Fibroblast of lung (primary cell): Measurements from ENCODE around the gene RPL7A.

ENCODE experiments used
- CTCF ChIP-seq, 2 donors: IDR thresholded peaks in 1 of 2; conservative IDR thresholded peaks in 1 of 2; 1 replicate in 1 of 2; 2 replicates in 1 of 2; pipeline ENCODE4 v1.5.1; 2011 to 2012; ENCODE audit warnings: low read length in 2 of 2, control low read depth in 1 of 2, inconsistent platforms in 1 of 2, low read depth in 1 of 2, mild to moderate bottlenecking in 1 of 2
- EZH2 ChIP-seq: IDR thresholded peaks from 2 replicates; pipeline ENCODE4 v1.5.1; 2012; ENCODE audit warnings: low read length, control low read depth, mild to moderate bottlenecking; ENCODE audit errors: missing control alignments

GRCh38 chr9:133305731-133306130 lies 42.3 kb upstream of the RPL7A start:
- TF ChIP-seq CTCF (conservative IDR thresholded peaks at IDR 0.05 in 1 of 2, IDR thresholded peaks at IDR 0.05 in 1 of 2; ENCODE audit: low read depth in 1 of 2, low read length in 2 of 2) (no peak), EZH2 (no peak)
